ENCODE data around the gene OR52B6.
"Not testable (repeated sequence)": the region's sequence is repeated elsewhere in the genome, so short reads cannot be mapped to it uniquely, and the experiment has no call there.

The OR52B6 gene

DNA sequence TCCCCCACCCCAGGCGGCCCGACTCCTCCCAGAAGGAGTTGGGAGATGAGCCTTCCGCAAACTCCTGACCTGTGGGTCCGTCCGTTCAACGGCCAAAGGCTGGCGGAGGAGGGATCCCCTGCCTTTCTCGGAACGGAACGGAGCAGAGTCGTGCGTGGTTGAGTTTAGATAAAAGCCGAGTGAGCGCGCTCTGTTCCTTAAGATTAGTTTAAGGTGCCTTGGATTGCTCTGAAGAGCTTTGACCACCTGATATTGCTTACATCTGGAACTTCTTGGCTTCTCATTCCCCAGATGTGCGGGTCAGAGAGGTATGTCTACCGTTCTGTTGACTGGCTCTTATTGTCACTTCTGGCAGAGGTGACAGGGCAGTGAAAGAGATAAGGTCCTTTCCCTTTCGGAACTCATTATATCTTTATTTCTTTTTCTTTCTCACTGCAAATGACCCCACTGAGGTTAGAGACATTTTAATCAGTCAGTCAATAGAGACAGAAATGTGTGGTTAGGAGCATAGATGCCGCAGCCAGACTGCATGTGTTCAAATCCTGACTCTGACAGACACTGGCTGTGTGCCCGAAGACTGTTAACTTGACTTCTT lies 16.0 kb downstream of the OR52B6 start, which contains the start of gene TRIM6:
Gene TRIM6, plus strand, starts transcription at position 31 of the 595 bp plus-strand sequence. Its CDS starts 261 bp downstream, at position 292.
- no peak for DNase-seq (ENCODE audit: low spot score)

GRCh38 chr11:5597953-5598352 lies 17.3 kb downstream of the OR52B6 start:
- no peak for DNase-seq (ENCODE audit: low spot score)

DNA sequence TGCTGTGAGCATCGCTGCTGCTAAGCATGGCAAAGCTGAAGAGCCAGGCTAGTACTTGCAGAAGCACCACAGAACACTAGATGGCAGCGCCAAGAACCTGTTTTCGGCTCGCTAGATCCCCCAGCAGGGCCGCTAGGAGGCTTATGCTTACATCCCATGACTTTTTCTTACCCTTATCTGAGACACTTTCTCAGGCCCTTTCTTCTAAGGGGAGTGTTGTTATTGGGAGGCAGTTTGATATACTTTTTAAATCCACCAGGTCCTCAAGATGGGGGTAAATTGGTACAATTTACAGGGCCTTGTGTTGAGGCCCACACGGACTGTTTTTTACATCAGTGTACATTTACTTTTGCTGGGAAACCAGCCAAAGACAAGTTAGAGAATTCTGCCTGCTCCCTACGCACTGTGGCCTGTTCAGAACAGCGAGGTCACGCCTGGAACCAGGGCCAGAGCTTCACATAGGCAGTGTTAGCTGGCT lies 19.7 kb downstream of the OR52B6 start:
- DNase-seq (ENCODE audit: low spot score) = peak; percentile 40

GRCh38 chr11:5602791-5603190 lies 22.1 kb downstream of the OR52B6 start:
- DNase-seq (ENCODE audit: low spot score) = not testable (repeated sequence)

DNA sequence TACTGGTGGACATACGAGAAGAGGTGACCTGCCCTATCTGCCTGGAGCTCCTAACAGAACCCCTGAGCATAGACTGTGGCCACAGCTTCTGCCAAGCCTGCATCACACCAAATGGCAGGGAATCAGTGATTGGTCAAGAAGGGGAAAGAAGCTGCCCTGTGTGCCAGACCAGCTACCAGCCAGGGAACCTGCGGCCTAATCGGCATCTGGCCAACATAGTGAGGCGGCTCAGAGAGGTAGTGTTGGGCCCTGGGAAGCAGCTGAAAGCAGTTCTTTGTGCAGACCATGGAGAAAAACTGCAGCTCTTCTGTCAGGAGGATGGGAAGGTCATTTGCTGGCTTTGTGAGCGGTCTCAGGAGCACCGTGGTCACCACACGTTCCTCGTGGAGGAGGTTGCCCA lies 22.6 kb downstream of the OR52B6 start:
- no peak for DNase-seq (ENCODE audit: low spot score)

- DNase-seq (ENCODE audit: low spot score) = no peak
Measured at GRCh38 chr11:5604896-5605295, 24.2 kb downstream of the OR52B6 start.

GRCh38 chr11:5605849-5606248 lies 25.2 kb downstream of the OR52B6 start:
- DNase-seq (ENCODE audit: low spot score) = no peak

DNA sequence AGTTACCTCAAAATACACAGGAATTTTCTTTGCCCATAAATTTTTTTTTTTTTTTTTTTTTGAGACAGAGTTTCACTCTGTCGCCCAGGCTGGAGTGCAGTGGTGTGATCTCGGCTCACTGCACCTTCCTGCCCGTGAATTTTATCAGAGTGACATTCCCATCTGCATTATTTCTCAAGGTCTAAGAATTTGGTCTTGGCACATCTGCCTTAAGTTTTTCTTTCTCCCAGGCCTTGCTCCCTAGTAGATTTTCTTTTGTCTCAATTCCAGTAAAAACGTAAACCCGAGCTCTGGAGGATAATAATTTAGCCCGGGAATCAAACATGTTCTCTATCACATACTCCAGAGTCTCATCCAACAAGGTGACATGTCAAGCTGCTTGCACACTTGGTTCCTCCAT lies 28.1 kb downstream of the OR52B6 start:
- DNase-seq (ENCODE audit: low spot score) = no peak

GRCh38 chr11:5610446-5610845 lies 29.8 kb downstream of the OR52B6 start:
- DNase-seq (ENCODE audit: low spot score) = no peak

DNA sequence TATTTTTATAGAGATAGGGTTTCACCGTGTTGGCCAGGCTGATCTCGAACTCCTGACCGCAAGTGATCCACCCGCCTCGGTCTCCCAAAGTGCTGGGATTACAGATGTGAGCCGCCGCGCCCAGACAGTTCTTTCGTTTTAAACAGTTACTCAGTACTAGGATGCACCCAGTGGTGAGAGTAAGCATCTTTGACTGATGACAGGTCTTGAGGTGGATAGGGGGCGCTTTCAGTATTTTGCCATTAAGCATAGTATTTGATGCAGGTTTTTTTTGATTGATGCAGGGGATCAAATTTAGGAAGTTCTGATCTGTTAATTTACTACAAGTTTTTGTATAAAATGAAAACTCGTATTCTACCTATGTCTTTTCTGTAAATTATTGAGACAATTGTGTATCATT lies 30.9 kb downstream of the OR52B6 start:
- no peak for DNase-seq (ENCODE audit: low spot score)

DNA sequence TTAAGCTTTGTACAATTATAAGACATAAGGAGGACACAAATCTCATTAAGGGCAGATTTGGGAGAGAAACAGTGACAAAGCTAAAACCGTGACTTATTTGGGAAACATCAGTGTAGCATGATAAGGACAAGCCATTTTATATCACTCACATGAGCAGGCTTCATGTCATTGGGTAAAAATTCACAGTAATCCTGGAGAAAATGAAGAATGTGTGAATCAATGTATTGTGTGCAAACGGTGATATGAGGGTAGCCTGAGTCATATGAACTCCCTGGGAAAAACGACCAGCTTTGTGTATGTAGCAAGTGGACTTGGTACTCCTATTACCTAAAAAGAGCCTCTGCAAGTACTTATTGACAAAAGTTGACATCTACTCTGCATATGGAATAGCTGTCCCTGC lies 38.1 kb downstream of the OR52B6 start:
- DNase-seq (ENCODE audit: low spot score) = no peak

GRCh38 chr11:5620651-5621521 lies 40.2 kb downstream of the OR52B6 start:
- DNase-seq (ENCODE audit: low spot score) = no peak

GRCh38 chr11:5621580-5621979 lies 40.9 kb downstream of the OR52B6 start:
- DNase-seq (ENCODE audit: low spot score) = no peak

GRCh38 chr11:5622802-5623201 lies 42.1 kb downstream of the OR52B6 start:
- DNase-seq (ENCODE audit: low spot score) = no peak

DNA sequence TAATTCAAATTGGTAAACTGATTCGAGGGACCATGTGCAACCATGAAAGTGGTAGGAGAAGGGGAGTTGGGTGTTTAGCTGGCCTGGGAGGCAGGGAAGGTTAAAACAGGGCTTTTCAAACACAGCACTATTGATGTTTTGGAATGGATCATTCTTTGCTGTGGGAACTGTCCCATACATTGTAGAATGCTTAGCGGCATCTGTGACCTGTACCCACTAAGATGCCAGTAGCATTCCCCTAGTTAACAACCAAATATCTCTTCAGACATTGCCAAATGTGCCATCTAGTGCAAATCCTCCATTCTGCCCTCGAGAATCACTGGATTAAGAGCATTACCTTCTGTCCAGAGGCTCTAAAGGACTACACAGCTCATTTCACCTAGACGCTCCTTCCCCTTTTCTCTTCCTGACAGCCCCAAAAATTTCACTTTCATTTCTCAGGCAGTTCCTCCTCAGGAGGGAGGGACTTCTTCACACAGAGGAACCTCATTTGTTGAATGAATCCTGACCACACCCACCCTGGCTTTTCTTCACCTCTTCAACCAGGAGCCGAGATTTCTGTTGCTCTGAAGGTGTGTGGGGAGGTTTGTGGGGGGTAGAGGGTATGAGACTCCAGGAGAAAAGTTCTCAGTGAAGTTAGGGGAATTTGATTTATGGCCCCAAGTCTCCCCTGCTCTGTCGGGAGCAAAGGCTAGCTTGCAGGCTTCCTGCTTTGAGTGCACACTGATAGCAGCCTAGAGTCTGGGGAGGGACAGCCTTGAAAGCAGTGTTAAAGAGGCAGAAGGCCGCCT lies 44.0 kb downstream of the OR52B6 start, which contains the start of gene TRIM34:
Gene TRIM34, plus strand, starts transcription at position 513 of the 791 bp plus-strand sequence. CDS start 7,331 bp downstream, outside the sequence.
- DNase-seq (ENCODE audit: low spot score) = no peak

GRCh38 chr11:5625281-5625680 lies 44.6 kb downstream of the OR52B6 start:
- no peak for DNase-seq (ENCODE audit: low spot score)

GRCh38 chr11:5626196-5626595 lies 45.5 kb downstream of the OR52B6 start:
- no peak for DNase-seq (ENCODE audit: low spot score)

DNA sequence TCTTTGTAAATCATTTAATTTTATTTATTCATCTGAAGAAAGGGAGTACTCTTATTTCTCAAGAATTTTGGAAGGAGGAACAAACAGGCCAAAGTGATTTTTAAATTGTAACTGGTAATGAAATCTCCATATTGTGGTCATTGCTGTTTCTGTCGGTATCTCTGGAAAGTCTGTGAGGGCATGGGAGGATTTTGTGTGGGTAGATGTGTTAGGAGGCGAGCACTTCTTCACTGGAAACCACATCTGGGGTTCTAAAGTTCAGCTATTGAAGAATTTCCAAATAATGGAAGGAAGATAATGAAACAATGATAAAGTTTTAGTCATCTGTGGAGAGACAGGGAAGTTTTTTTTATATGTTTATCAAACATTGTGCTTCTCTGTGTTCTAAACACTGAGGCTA lies 50.7 kb downstream of the OR52B6 start:
- DNase-seq (ENCODE audit: low spot score) = no peak
